GM12864 (cell line): Measurements from ENCODE around the gene ASMTL.
A peak's percentile ranks its signal among the peaks of the same experiment; 100 is the strongest.

Experiments used
- DNase-seq: peaks from one replicate; pipeline ENCODE4 v3.0.0-alpha.2; 2011; ENCODE audit warnings: low read depth
- H3K4me3 ChIP-seq: 2 replicates; pipeline ENCODE4 v1.5.1; 2011; ENCODE audit warnings: mild to moderate bottlenecking, low read depth, low read length, control low read depth
- TF ChIP-seq, protein P1 (sequence below): IDR thresholded peaks from 2 replicates; pipeline ENCODE4 v1.5.1; 2011; ENCODE audit warnings: low read depth, mild to moderate bottlenecking, moderate library complexity, low read length, control low read depth, inconsistent platforms; ENCODE audit errors: missing control alignments

Gene ASMTL

DNA sequence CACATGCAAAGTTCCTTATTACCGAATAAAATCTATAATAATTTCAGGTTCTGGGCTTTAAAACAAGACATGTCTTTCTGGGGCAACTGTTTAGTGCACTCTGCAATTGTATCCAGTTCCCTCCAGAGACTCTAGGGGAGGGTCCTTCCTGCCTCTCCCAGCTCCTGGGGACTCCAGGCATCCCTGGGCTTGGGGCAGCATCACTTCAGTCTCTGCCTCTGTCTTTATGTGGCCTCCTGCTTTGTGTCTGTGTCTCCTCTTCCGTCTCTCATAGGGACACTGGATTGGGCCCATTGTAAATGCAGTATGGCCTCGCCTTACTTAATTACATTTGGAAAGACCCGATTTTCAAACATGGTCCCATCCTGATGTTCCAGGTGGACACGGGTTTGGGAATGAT is 10.9 kb upstream of the ASMTL start:
- H3K4me3 ChIP-seq, result no peak overlapping the region
- DNase-seq, result no peak
- TF ChIP-seq, protein P1, sequence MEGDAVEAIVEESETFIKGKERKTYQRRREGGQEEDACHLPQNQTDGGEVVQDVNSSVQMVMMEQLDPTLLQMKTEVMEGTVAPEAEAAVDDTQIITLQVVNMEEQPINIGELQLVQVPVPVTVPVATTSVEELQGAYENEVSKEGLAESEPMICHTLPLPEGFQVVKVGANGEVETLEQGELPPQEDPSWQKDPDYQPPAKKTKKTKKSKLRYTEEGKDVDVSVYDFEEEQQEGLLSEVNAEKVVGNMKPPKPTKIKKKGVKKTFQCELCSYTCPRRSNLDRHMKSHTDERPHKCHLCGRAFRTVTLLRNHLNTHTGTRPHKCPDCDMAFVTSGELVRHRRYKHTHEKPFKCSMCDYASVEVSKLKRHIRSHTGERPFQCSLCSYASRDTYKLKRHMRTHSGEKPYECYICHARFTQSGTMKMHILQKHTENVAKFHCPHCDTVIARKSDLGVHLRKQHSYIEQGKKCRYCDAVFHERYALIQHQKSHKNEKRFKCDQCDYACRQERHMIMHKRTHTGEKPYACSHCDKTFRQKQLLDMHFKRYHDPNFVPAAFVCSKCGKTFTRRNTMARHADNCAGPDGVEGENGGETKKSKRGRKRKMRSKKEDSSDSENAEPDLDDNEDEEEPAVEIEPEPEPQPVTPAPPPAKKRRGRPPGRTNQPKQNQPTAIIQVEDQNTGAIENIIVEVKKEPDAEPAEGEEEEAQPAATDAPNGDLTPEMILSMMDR, result no peak

DNA sequence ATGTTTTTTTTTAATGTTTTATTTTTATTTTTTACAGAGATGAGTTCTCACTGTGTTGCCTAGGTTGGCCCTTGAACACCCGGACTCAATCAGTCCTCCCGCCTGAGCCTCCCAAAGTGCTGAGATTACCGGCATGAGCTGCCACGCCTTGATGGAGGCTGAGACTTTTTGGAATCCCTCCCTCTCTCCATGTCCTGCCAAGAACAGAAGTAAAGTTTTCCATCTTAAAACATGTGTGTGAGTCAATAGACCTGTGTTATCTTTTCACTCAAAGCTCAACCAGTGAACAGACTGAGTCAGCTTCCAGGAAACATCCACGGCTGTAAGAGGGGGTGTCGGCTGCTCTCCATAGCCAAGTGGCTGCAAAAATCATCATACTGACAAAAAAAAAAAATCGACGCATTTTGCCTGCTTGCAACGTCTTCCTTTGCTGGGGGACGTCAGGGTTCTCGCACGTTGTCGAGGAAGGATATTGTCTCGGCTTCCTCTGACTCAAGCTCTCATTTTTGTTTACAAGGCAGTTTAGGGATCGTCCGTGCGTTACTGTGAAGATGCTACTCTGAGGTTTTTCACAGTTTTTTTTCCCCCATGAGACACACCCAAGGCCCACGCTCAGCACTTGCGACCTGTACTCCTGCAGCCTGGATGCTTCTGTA is 10.0 kb upstream of the ASMTL start:
- DNase-seq, result no peak
- no peak overlapping the region for H3K4me3 ChIP-seq
- TF ChIP-seq, protein P1, result no peak

DNA sequence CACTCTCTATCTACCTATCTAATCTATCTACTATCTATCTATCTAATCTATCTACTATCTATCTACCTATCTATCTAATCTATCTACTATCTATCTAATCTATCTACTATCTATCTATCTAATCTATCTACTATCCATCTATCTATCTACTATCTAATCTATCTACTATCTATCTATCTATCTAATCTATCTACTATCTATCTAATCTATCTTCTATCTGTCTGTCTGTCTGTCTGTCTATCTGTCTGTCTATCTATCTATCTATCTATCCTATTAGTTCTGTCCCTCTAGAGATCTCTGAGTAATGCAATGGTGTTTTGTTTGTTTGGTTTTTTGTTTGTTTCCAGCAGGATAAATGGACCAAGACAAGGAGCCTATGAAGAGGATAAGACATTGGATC is 9.4 kb upstream of the ASMTL start:
- no peak overlapping the region for H3K4me3 ChIP-seq
- no peak for DNase-seq
- TF ChIP-seq, protein P1, result no peak

DNA sequence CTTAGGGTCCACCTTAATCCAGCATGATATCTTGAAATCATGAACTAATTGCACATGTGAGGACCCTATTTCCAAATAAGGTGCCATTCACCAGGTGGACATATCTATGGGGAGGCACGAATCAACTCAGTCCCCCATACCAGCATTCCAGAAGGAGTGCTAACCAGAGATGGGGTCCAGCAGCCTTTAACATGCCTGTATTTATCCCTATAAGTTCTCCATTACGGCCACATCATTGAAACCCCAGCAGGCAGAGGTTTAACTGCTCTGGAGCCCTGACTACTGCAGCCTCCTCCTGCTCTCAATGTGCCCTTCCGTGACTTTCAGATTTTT is 3.2 kb upstream of the ASMTL start:
- H3K4me3 ChIP-seq, result no peak overlapping the region
- TF ChIP-seq, protein P1, result no peak
- DNase-seq, result no peak

DNA sequence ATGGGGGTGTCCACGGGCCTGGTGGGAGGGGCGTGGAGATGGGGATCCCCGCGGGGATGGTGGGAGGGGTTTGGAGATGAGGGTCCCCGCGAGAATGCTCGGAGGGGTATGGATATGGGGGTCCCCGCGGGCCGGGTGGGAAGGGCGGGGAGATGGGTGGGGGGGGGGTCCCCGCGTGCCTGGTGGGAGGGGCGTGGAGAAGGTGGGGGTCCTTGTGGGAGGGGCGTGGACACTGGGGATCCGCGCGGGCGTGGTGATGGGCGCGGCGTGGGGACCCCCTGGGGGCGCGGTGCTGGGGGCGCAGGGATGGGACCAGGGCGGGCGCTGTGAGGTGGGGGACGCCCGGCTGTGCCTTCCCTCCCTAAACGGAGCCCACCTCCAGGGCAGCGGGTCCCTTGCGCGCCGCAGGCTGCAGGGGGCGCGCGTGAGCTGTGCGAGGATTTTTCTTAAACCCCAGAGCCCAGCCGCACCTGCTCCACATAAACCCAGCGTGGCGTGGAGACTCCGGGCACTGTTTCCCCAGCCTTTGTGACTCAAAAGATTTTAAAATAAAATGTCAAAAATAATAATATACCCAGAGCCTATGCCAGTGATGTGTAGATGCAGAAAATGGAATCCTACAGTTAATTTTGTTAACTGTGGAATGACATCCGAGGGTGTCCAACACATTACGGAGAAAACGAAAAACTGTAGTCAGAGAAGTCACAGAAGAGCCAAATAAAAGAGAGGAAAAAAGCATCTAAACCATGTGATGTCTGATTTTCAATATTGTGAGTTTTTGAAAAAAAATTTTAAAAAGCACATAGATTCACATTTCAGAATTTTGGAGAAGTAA is 1.5 kb upstream of the ASMTL start:
- TF ChIP-seq, protein P1, result peak; percentile 87
- no peak for DNase-seq
- peak overlapping the region; percentile 61 for H3K4me3 ChIP-seq

DNA sequence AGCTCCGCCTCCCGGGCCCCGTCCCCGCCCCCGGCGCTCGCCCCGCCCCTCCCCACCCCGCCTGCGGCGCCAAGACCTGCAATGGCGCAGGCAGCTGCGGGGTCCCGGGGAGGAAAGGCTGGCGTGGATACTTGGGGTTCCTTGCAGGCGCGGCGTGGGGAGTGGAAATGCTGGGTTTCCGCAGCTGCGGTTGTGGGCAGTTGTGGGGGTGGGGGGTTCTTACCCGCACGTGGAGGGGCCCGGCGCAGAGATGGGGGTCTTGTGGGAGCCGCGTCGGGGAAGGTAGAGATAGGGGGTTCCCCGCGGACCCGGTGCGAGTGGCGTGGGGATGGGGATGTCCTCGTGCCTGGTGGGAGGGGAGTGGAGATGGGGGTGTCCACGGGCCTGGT is 680 bp upstream of the ASMTL start:
- TF ChIP-seq, protein P1, result no peak
- H3K4me3 ChIP-seq, result peak overlapping the region; percentile 73
- DNase-seq, result no peak
